ENCODE data around the gene TMEM234.

Gene TMEM234

GRCh38 chr1:32178380-32179192 lies 43.6 kb downstream of the TMEM234 start:
- DNase-seq (ENCODE audit: low read depth, low spot score): no peak

- peak; percentile 36 for DNase-seq (ENCODE audit: low read depth, low spot score)
These were observed 49.4 kb downstream of the TMEM234 start for GRCh38 chr1:32172621-32173245.

- DNase-seq (ENCODE audit: low read depth, low spot score): no peak
These were observed 51.2 kb downstream of the TMEM234 start for GRCh38 chr1:32170991-32171390.

Data from astrocyte of the hippocampus (primary cell).